ENCODE results near the gene CCDC60.
"Not testable (repeated sequence)": the region's sequence is repeated elsewhere in the genome, so short reads cannot be mapped to it uniquely, and the experiment has no call there.

The CCDC60 gene

GRCh38 chr12:119338593-119339363 is 4.2 kb downstream of the CCDC60 start:
- DNase-seq (ENCODE audit: low read depth, low spot score), result no peak

GRCh38 chr12:119340578-119340977 is 6.0 kb downstream of the CCDC60 start:
- DNase-seq (ENCODE audit: low read depth, low spot score), result no peak

- no peak for DNase-seq (ENCODE audit: low read depth, low spot score)
These were observed 6.5 kb downstream of the CCDC60 start for GRCh38 chr12:119341020-119341419.

GRCh38 chr12:119341988-119342387 is 7.5 kb downstream of the CCDC60 start:
- no peak for DNase-seq (ENCODE audit: low read depth, low spot score)

- DNase-seq (ENCODE audit: low read depth, low spot score), result no peak
These were observed 8.6 kb downstream of the CCDC60 start for GRCh38 chr12:119343130-119343529.

GRCh38 chr12:119354172-119354571 is 19.6 kb downstream of the CCDC60 start:
- no peak for DNase-seq (ENCODE audit: low read depth, low spot score)

- not testable (repeated sequence) for DNase-seq (ENCODE audit: low read depth, low spot score)
These were observed 25.8 kb downstream of the CCDC60 start for GRCh38 chr12:119360366-119360765.

- DNase-seq (ENCODE audit: low read depth, low spot score), result no peak
These were observed 28.5 kb downstream of the CCDC60 start for GRCh38 chr12:119363037-119363436.

GRCh38 chr12:119363490-119363889 is 29.0 kb downstream of the CCDC60 start:
- no peak for DNase-seq (ENCODE audit: low read depth, low spot score)

GRCh38 chr12:119365451-119365850 is 30.9 kb downstream of the CCDC60 start:
- no peak for DNase-seq (ENCODE audit: low read depth, low spot score)

- DNase-seq (ENCODE audit: low read depth, low spot score), result no peak
These were observed 31.5 kb downstream of the CCDC60 start for GRCh38 chr12:119366007-119366406.

GRCh38 chr12:119369161-119369560 is 34.6 kb downstream of the CCDC60 start:
- no peak for DNase-seq (ENCODE audit: low read depth, low spot score)

GRCh38 chr12:119369907-119370546 is 35.5 kb downstream of the CCDC60 start:
- no peak for DNase-seq (ENCODE audit: low read depth, low spot score)

- DNase-seq (ENCODE audit: low read depth, low spot score), result no peak
These were observed 38.0 kb downstream of the CCDC60 start for GRCh38 chr12:119372540-119372939.

GRCh38 chr12:119373001-119373400 is 38.5 kb downstream of the CCDC60 start:
- no peak for DNase-seq (ENCODE audit: low read depth, low spot score)

GRCh38 chr12:119373666-119374065 is 39.1 kb downstream of the CCDC60 start:
- DNase-seq (ENCODE audit: low read depth, low spot score), result no peak

- DNase-seq (ENCODE audit: low read depth, low spot score), result no peak
These were observed 40.1 kb downstream of the CCDC60 start for GRCh38 chr12:119374635-119375034.

- no peak for DNase-seq (ENCODE audit: low read depth, low spot score)
These were observed 40.8 kb downstream of the CCDC60 start for GRCh38 chr12:119375075-119375882.

- no peak for DNase-seq (ENCODE audit: low read depth, low spot score)
These were observed 41.3 kb downstream of the CCDC60 start for GRCh38 chr12:119375883-119376190.

- DNase-seq (ENCODE audit: low read depth, low spot score), result no peak
These were observed 44.4 kb downstream of the CCDC60 start for GRCh38 chr12:119378903-119379302.

GRCh38 chr12:119381471-119382235 is 47.1 kb downstream of the CCDC60 start:
- no peak for DNase-seq (ENCODE audit: low read depth, low spot score)

GRCh38 chr12:119383206-119383605 is 48.7 kb downstream of the CCDC60 start:
- DNase-seq (ENCODE audit: low read depth, low spot score), result no peak
